HG03432 (cell line): ENCODE results near the gene STUM.
"Not testable (repeated sequence)": the region's sequence is repeated elsewhere in the genome, so short reads cannot be mapped to it uniquely, and the experiment has no call there.

ENCODE experiments used
- ATAC-seq: cut with Tn5 transposase; IDR thresholded peaks from one replicate; pipeline ENCODE4 v1.9.1; 2021; ENCODE audit warnings: mild to moderate bottlenecking, moderate library complexity; ENCODE audit not compliant: unreplicated experiment

STUM gene

DNA sequence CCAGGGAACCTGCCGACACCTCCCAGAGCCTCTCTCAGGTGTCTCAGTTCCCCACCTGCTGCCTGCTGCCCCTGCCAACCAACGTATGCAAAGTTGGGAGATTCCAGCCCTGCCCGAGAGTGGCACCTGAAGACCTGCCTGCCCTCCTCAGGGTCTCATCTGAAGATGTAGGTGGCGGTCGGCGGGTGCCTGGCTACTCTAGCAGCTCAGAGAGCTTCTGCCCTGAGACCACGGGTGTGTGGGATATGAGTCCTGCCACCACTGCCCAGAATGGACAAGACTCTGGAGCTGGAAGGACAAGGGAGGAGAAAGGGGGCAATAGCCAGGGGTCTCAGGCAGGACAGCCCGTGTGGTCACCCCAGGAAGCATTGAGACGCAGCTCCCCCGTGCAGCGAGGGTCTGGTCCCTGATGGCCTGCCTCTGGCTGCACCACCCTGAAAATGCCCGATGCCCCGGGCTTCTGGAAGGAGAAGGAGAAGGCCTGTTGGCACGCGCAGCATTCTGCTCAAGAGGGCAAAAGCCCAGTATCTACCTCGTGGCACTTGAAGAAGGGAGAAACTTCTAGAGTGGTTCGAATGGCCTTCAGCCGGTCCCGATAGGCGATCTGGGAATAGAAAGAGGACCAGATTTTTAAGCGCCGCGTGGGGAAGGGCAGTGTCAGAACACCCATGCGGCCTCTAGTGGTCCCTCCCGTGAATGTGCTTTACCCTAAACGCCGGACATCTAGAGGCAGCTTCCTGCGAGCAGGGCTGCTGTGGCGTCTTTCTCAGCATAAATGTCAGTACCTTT is 88.8 kb downstream of the STUM start:
- ATAC-seq = no peak

DNA sequence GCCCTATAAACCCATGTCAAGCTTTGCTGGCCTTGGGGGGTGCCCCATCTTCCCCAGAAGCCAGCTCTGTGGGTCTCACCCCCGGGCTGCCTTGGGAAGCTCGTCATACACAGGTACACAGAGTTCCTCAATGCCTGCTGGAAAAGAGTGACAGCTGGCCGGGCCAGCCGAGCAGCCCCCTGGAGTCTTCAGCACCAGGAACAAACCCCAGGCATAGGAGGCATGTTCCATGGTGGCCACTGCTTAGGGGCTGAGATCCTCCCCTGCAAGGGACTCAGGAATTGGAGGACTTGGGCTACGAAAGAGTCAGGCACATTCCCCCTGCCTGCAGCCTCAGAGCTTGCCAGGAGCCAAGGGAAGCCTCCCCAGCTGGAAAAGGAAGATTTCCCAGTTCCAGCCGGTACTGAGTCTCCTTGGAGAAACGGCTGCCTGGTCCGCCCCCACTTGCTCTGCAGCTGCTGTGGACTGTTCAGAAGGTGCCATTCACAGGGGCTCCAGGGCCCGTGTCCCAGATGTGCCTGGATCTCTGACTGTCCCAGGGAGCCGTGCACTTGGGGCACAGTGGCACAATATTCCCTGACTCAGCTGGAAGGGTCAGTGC is 89.5 kb downstream of the STUM start:
- ATAC-seq = no peak

DNA sequence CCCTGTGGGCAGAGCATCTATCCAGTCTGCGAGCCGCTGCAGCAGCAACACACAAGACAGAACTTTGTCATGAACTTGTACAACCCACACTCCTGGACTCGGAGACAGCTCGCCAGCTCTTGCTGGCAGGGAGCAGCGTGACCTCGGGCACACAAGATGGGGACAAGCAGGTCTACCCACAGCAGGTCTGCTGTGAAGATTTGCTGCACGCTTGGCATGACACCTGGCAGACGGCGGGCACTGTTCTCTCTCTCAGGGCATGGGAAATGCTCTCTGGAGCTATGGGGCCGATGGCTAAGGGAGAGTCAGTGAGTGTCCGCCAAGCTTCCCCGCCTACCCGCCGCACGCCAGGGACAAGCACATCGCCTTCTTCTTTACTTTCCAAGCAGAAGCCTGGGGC is 90.0 kb downstream of the STUM start:
- no peak for ATAC-seq

DNA sequence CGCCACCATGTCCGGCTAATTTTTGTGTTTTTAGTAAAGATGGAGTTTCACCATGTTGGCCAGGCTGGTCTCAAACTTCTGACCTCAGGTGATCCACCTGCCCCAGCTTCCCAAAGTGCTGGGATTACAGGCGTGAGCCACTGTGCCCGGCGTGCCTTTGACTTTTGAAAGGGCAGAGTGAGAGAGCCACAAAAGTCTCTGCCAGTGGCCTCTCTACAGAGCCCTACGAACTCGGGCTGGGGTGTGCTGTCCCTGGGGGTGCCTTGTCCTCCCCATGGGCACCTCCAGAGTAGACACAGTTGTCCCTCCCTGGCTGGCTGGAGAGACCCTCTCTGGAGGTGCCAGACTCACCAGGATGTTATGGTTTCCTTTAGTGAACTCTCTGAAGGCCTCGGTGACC is 90.6 kb downstream of the STUM start:
- ATAC-seq = not testable (repeated sequence)

DNA sequence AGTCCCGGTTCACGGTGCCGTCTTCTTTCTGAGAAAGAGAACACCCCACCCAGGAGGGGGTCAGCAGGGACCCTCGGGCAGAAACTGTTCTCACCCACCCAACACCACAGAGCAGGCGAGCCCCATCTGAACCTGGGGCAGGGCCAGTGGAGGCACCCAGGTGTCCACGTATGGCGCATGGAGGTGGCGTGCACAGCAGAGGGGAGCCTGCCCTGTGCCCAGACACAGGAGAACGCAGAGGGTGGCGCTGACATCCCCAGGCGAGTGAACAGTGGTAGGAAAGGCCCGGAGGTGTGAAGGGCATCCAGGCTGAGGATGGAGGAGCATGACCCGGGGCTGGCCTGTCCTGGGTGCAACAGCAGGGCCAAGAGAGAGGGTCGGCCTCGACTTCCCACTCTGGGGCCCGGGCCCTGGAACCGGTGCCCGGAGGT is 91.1 kb downstream of the STUM start:
- no peak for ATAC-seq

DNA sequence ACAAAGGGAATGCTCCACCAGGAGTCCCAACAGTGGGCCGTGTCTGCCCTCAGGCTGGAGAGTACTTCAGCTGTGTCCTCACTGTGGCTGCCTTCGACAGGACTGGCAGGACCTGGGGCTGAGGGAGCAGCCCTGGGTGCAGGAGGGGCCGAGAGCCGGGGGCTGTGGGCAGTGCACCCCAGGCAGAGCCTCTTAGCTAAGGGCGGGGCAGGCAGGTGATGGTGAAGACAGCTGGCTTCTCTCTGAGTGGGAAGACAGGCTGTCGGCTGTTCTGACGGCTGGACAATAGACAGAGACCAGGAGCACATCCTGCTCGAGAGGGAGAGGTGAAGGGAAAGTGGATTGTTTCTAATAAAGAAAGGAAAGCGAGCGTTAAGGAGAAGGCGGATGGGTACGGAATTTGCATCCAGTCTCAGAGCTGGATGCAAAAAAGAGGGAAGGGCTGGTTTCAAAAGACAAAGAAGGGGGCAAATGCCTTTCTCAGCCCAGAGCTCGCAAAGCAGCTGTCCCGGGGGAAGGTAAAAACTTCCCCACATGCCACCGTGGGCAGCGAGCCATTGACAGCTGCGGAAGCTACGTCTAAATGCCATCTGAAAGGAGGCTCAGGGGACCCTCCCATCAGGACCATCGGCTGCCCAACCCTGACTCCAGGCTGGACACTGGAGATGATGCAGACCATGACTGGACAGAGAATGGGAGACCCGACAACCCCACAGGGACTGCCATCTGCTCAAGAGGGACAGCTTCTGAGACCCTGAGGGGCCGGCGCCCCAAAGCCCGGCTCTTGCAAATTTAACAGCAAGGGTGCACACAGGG is 92.0 kb downstream of the STUM start:
- no peak for ATAC-seq

DNA sequence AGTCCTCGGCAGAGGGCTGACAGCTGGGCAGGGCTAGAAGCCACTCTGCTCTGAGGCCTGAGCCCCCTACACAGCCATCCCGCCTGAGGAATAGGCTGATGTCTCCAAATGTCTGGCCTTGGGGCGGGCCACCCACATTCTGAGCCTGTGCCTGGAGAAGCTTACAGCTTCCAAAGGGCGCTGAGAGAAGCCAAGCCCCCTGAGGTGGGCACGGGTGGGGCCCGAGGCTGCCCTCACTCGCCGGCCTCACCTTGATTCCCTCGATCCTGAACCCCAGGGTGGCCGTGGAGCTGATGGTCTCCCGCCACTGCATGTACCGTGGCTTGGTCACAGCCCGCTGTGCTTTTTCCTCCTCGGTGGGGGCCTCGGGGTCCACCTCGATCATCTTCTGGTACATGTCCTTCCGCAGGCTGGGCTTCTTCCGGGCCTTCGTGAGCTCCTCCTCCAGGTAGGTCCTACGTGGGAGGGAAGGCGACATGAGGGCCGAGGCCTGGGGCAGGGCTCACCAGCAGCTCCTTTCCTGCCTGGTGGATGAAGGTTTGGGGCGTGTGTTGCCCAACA is 93.2 kb downstream of the STUM start:
- ATAC-seq = no peak

DNA sequence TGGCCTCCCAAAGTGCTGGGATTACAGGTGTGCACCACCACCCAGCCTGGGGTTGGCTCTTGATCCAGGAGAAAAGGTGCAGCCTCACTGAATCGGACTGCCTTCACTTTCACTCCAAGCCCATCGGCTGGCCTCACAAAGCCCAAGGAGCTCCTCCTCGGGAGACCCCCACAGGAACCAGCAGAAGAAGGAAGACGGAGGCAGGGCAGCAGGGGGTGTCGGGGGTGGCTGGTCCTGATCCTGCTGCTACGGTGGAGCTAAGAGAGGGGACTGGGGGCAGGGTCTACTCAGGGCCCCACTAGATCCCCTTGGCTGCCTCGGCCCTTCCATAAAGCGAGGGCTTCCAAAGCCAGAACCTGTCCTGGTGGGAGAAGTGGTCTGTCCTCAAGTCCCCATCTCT is 93.9 kb downstream of the STUM start:
- ATAC-seq = no peak

DNA sequence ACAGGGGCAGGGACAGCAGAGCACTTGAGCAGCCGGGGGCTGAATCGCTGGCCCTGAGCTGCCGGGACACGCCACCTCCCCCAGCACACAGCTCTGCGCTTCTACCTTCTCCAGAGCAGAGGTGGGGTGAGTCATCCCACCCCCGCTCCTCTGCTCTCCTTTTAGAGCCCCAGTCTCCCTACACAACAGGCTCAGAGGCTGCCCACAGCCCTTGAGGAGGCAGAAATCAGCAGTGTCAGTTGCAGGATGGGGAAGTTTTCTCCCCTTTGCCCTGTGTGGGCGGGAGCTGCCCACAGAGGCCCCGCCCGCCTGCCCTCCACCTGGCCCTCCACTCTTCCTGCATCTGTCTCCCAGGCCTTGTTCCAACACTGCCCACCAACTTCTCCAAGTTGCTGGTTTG is 94.6 kb downstream of the STUM start:
- ATAC-seq = peak; percentile 76

DNA sequence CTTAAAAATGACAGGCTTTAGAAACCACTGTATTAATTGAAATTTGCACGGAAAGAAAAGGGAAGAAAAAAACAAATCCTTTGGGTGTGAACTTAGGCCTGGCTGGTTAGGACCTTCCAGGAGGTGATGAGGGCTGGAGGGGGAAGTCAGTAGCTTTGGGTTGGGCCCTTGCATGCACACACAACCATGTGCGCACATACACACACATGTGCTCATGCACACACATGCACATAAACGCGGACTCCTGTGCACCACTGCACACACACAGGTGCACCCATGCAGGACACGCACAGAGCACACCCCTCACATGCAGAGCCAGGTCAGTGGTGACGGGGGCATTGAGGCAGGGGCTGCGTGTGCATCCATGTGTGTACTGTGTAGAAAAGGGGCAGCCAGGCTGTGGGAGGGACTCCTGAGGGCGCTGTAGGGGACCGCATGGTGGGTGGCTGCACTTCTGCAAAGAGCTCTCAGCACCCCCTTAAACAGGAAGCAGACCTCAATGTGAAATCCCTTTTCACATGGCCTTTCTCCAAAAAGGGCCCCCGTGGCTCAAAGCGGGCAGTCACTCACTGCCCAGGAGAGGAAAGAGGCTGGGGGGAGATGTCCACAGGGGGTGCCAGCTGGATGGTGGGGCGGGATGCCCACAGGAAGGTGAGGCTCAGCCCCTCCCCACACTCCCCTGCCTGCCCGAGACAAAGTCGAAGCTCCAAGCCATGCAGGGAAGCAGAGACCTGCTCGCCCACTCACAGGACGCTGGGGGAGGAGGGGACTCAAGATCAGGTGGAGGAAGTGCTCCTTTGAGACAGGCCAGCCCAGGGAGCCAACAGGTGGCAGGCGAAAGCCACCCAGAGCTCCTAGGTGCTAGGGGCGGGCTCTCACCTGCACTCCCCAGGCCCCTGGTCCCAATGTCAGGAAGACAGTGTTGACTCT is 95.3 kb downstream of the STUM start:
- ATAC-seq = peak; percentile 37

DNA sequence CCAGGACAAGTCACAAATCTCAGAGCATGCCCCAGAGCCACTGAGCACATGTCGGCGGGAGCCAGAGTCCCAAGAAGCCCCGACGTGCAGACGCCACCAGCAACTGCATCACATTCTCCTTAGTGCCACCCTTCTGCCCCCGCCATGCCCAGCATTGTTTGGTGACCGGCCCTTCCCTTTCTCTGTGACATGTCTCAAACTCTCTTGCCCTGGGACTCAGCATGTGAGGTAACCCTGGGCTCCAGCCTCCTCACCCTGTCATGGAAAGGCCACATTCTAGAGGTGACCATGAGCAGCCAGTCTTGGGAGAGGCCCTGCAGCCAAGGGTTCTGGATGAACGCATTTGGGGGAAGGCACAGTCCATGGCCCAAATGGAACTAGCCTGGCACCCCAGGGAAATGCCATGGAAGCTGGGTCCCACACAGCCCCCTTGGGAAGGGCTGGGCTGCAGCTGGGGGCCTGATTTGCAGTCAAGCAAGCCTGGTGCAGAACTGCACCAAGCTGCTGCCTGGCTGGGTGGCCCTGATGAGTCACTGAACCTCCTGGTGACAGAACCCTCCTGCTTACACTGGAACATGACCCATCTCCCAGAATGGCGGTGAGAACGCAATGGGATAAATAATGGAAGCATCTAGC is 96.1 kb downstream of the STUM start:
- ATAC-seq = no peak

DNA sequence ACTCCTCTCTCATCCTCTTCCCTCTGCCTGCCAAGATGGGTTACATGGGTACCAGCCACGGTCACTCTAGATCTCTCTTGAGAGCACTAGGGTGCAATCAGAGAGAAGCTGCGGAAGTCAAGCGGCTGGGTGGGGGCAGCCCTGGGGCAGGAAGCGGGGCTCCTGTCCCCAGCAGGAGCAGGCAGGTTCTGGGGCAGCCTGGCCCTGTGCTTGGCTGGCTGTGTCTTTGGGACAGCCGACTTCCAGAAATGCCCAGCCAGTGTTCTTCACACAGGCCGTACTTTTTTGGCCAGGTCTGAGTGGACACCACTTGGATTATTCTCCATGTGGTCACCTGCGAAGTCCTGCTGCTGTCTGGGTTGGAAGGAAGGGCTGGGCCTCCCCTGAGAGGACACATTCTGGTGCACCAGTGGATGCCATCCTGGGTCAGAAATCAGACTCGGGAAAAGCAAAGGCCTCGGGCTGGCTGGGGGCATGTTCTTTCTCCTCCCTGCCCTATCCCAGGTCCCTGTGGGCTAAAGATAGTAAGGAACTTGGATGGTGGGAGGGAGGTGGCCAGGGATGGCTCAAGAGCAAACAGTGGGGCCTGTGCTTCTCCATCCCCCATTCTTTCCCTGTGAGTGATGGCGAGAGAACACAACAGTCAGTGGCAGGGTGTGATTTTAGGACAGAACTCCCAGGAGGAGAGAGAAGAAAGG is 96.9 kb downstream of the STUM start:
- no peak for ATAC-seq

DNA sequence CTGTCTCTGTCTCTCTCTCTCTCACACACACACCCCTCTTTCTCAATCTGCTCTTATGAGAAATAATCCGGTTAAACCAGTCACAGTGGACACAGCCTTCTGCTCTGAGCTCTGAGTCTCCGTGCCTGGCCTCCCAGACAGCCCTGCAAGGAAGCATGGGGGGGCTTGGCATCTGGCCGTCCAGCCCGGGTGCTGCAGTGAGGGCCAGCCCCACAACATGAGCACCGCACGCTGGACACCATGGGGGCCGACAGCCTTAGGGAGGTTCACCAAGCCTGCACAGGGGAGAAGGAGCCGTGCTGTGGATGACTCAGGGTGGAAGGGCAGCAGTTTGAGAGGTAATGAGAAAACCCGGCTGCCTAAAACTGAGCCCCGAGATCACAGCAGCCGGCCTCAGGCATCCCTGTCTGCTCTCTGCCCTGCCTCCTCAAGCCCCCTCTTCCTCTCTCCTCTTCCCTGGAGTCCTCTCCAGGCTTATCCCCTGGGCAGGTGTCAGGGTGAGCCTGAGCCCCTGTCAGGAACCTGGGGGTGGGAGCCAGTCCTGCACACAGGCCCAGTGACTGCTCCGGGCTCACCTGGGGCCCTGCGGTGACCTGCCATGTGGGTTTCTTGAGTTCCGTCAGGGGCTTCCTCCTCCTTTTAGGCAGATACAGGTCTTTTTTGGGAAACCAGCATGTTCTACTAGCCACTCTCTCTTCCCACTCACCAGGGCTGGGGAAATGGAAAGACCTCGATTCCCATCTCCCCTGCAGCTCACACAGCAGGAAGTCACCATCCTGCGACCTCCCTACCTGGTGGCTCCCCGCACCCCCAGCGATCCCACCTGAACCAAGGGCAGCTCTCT is 97.7 kb downstream of the STUM start:
- ATAC-seq = no peak

DNA sequence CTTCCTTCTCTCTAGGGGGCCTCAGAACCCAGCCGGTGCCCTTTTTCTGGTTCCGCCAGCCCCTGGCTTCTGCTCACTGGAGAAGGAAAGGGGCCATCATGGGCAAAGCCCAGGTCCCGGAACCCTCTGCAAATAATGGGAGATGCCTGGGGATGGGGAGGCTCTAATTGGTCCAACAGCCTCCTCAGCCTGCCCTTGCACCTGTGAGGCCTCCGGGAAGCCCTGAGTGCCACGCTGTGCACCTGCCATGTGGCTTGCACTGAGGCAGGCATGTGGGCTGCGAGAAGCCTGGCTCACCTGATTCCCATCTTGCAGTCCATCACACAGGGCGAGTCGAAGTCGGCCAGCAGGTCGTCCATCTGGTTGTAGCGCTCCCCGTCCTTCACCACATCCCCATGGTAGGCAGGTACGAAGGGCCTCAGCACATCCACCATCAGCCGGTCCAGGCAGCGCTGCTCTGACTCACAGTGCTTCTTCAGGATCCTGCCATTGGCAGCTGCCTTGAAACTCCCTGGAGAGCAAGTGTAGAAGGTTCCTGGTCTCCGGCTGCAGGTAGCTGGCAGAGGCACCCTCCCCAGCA is 98.4 kb downstream of the STUM start:
- ATAC-seq = no peak

DNA sequence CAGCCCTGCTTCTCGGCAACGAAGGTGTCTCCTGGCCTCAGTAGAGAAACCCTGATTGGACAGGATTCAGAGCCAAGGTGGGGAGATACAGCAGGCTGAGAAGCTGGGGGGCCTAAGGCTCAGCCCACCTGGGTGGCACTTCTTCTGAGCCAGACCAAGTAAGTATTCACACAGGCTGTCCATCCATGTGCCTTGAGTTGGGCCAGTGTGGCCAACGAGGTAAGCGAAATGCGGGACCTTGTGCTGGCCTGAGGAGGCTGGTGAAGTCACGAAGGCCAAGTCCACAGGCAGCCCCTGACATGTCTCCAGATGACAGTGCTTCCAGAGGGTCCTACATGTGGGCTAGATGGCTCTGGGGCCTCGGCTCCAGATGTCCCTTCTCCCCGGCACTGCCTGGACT is 99.2 kb downstream of the STUM start:
- ATAC-seq = no peak

DNA sequence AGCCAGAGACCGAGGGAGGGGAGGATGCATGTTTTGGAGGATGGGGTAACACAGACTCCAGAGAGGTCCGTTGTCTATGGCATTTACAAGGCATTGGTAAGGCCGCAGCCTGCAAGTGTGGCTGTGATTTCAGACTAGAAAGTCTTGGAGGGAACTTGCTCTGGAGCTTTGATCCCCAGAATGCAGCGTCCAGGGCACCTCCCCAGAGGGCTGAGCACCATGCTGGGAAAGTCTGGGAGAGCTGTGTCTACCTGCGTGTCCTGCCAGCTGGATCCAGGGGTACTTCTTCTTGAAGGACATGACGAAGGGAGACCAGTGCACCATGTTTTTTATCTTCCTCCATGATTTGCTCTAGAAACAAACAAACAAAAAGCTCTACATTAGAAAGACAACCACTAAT is 99.9 kb downstream of the STUM start:
- no peak for ATAC-seq

DNA sequence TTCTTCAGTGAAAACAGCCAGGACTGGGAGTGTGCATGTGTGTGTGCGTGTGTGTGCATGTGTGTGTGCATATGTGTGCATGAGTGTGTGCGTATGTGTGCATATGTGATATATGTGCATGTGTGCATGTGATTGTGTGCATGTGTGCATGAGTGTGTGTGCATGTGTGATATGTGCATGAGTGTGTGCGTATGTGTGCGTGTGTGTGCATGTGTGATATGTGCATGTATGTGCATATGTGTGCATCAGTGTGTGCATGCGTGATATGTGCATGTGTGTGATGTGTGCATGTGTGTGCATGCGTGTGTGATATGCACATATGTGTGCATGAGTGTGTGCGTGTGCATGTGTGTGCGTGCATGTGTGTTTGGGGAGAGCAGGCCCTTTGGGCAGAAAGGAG is 100.7 kb downstream of the STUM start:
- ATAC-seq = no peak

DNA sequence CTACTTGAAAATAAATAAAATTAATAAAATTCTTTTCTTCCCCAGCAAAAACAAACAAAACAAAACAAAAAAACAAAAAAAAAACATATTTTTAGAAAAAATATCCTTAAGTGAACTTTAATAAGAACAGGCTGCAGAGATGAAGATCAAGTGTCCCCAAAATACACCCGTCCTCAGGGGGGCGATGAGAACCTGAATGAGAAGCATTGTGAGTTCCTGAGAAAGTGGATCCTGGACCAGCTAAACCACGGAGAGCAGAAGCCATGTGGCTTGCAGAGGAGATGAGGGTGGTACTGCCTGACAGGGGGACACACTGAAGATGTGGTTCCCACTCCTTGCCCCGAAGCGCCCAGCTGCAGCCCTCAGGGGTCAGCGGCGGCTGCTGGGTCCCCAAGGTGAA is 101.2 kb downstream of the STUM start:
- ATAC-seq = no peak
